HCT116 (cell line): ENCODE data around the gene HRH2. TPM values are rescaled to one million over a fixed set of nuclear protein-coding genes. Genes with fewer than 3 reads are reported as not detected.

Experiments used
- ATAC-seq: fragments of 200-7000 bp; cut with Tn5 transposase; 2 replicates; pipeline ENCODE4 v1.9.1; 2020; ENCODE audit warnings: mild to moderate bottlenecking, moderate library complexity
- BruUV-seq: library from RNA; stranded (reverse); fragments of 400-500 nt; replicated peaks from 2 replicates; lab custom pipeline; 2021; lab: Mats Ljungman, UMichigan
- CTCF ChIA-PET: fragments of 300-600 bp; sonication (Branson Sonifier 250); formaldehyde crosslinking; loops from one replicate; lab custom pipeline; 2021; ENCODE audit warnings: antibody characterized with exemption; lab: Charles Lee
- POLR2A ChIA-PET: fragments of 300-600, 350-600 bp; sonication (Branson Sonifier 250); formaldehyde crosslinking; loops from one replicate; lab custom pipeline; 2021; ENCODE audit warnings: antibody characterized with exemption; lab: Charles Lee
- RAD21 ChIA-PET, 2 experiments: fragments of 300-600 bp; sonication (Branson Sonifier 250); formaldehyde crosslinking; loops; one replicate each; lab custom pipeline; 2023; ENCODE audit warnings: low total read pairs in 2 of 2; ENCODE audit not compliant: uncharacterized antibody in 2 of 2, unreplicated experiment in 2 of 2, low non-redundant PET in 1 of 2; lab: Charles Lee
- DNase-seq: peaks from one replicate; pipeline ENCODE4 v3.0.0-alpha.2; 2010; ENCODE audit warnings: low read depth, low spot score
- H2AFZ ChIP-seq: fragments of 200-600 bp; shearing (Covaris generic), sonication (generic); 2 replicates; pipeline ENCODE4 v1.6.1; 2017; ENCODE audit warnings: low read depth, mixed run types, mixed read lengths, antibody characterized with exemption, low read length; ENCODE audit not compliant: poor library complexity, severe bottlenecking
- H3K27ac ChIP-seq: 2 replicates; pipeline ENCODE4 v1.5.1; 2012; ENCODE audit warnings: low read depth, low read length
- H3K27me3 ChIP-seq: fragments of 200-600 bp; sonication (generic); 2 replicates; pipeline ENCODE4 v1.6.1; 2016; ENCODE audit warnings: mixed run types, low read length, mixed read lengths; ENCODE audit not compliant: insufficient read depth
- H3K36me3 ChIP-seq, 2 experiments: fragments of 200-500 bp in 1 of 2; fragments of 200-600 bp in 1 of 2; sonication (Bioruptor generic) in 1 of 2; sonication (generic) in 1 of 2; 2 replicates each; pipeline versions ENCODE4 v1.5.1 to v1.6.1; 2014 to 2016; ENCODE audit warnings: low read length in 2 of 2, inconsistent platforms in 1 of 2, mixed read lengths in 1 of 2, mixed run types in 1 of 2; ENCODE audit not compliant: insufficient read depth in 2 of 2, control insufficient read depth in 1 of 2
- H3K4me1 ChIP-seq, 2 experiments: fragments of 200-600 bp in 1 of 2; sonication (generic) in 1 of 2; 2 replicates each; pipeline versions ENCODE4 v1.5.1 to v1.6.1; 2012 to 2017; ENCODE audit warnings: low read length in 2 of 2, inconsistent platforms in 1 of 2, mild to moderate bottlenecking in 1 of 2, mixed read lengths in 1 of 2, mixed run types in 1 of 2, moderate library complexity in 1 of 2; ENCODE audit not compliant: insufficient read depth in 2 of 2, control insufficient read depth in 1 of 2
- H3K4me2 ChIP-seq: fragments of 200-600 bp; sonication (generic); 2 replicates; pipeline ENCODE4 v1.6.1; 2017; ENCODE audit warnings: mixed run types, low read length, mixed read lengths
- H3K4me3 ChIP-seq, 2 experiments: fragments of 200-600 bp in 1 of 2; sonication (generic) in 1 of 2; replicated peaks in 1 of 2; 2 replicates each; pipeline ENCODE4 v1.5.1; 2011 to 2016; ENCODE audit warnings: low read length in 2 of 2, control low read depth in 1 of 2, low read depth in 1 of 2, mild to moderate bottlenecking in 1 of 2, mixed read lengths in 1 of 2, mixed run types in 1 of 2
- H3K79me2 ChIP-seq: fragments of 200-600 bp; sonication (generic); 2 replicates; pipeline ENCODE4 v1.6.1; 2017; ENCODE audit warnings: mild to moderate bottlenecking, mixed run types, low read length, moderate library complexity, mixed read lengths; ENCODE audit not compliant: insufficient read depth
- H3K9ac ChIP-seq: fragments of 200-600 bp; sonication (generic); 2 replicates; pipeline ENCODE4 v1.6.1; 2016; ENCODE audit warnings: low read length, mixed read lengths
- H3K9me2 ChIP-seq: fragments of 200-600 bp; sonication (generic), shearing (Covaris generic); 2 replicates; pipeline ENCODE4 v1.6.1; 2017; ENCODE audit warnings: mixed run types, mild to moderate bottlenecking, moderate library complexity; ENCODE audit not compliant: insufficient read depth
- H3K9me3 ChIP-seq, 2 experiments: fragments of 200-500 bp in 1 of 2; fragments of 200-600 bp in 1 of 2; sonication (Bioruptor generic) in 1 of 2; sonication (generic) in 1 of 2; 2 replicates each; pipeline ENCODE4 v1.6.1; 2014 to 2017; ENCODE audit warnings: low read length in 2 of 2, mixed read lengths in 2 of 2, inconsistent platforms in 1 of 2, low read depth in 1 of 2, mild to moderate bottlenecking in 1 of 2, mixed run types in 1 of 2, moderate library complexity in 1 of 2; ENCODE audit not compliant: control insufficient read depth in 1 of 2, insufficient read depth in 1 of 2
- H4K20me1 ChIP-seq: fragments of 200-600 bp; sonication (generic), shearing (Covaris generic); 2 replicates; pipeline ENCODE4 v1.6.1; 2017; ENCODE audit warnings: mixed run types, mild to moderate bottlenecking, moderate library complexity; ENCODE audit not compliant: insufficient read depth
- ATF3 ChIP-seq: IDR thresholded peaks from 2 replicates; pipeline ENCODE4 v1.6.1; 2012
- CBX3 ChIP-seq: IDR thresholded peaks from 2 replicates; pipeline ENCODE4 v1.6.1; 2012; ENCODE audit warnings: low read depth
- EZH2phosphoT487 ChIP-seq: fragments of 200-600 bp; IDR thresholded peaks from 2 replicates; pipeline ENCODE4 v1.6.1; 2018; ENCODE audit warnings: antibody characterized with exemption, borderline replicate concordance
- SIN3A ChIP-seq: IDR thresholded peaks from 2 replicates; pipeline ENCODE4 v1.6.1; 2012; ENCODE audit warnings: low read depth
- SP1 ChIP-seq: IDR thresholded peaks from 2 replicates; pipeline ENCODE4 v1.6.1; 2012; ENCODE audit warnings: low read depth
- ZNF274 ChIP-seq: fragments of 200-500 bp; sonication (Bioruptor generic); IDR thresholded peaks from 2 replicates; pipeline ENCODE4 v1.6.1; 2014; ENCODE audit warnings: mild to moderate bottlenecking, low read depth, low read length, inconsistent platforms
- intact Hi-C: fragments of 100-400 bp; cut with micrococcal nuclease; formaldehyde crosslinking; loops from 2 replicates; pipeline ENCODE4 v1.10.0; 2022
- total RNA-seq: library from RNA; stranded (reverse); gene quantifications from one replicate; pipeline ENCODE4 v1.2.1, GENCODE V29; 2021; ENCODE audit not compliant: unreplicated experiment
- TF ChIP-seq, protein P1 (sequence below), 3 experiments: fragments of 200-600 bp in 1 of 3; sonication (generic) in 1 of 3; IDR thresholded peaks in 2 of 3; conservative IDR thresholded peaks in 1 of 3; 2 replicates each; pipeline ENCODE4 v1.5.1; 2012 to 2017; ENCODE audit warnings: low read depth in 2 of 3, low read length in 2 of 3, antibody characterized with exemption in 1 of 3, borderline replicate concordance in 1 of 3, control low read depth in 1 of 3, mild to moderate bottlenecking in 1 of 3, mixed read lengths in 1 of 3, mixed run types in 1 of 3, moderate library complexity in 1 of 3; ENCODE audit not compliant: insufficient read depth in 1 of 3
- TF ChIP-seq, protein P2 (sequence below): IDR thresholded peaks from 2 replicates; pipeline ENCODE4 v1.6.1; 2011; ENCODE audit warnings: mild to moderate bottlenecking, low read length, moderate library complexity; ENCODE audit not compliant: insufficient replicate concordance; ENCODE audit errors: extremely low read depth

The HRH2 gene
- total RNA-seq, 1 experiment from 2014 or later, result 0.12 TPM

GRCh38 chr5:175688352-175689146, 30.7 kb downstream of the HRH2 start:
- H3K9me2 ChIP-seq, result no peaks in the 10 kb centered on the region
- no peak overlapping the region for H3K4me2 ChIP-seq
- no peaks in the 10 kb centered on the region for H3K9me3 ChIP-seq
- no peak overlapping the region for H2AFZ ChIP-seq
- no TSS peak for BruUV-seq
- ChIA-PET CTCF (no interaction called here), RAD21 (no interaction called here), POLR2A (no interaction called here)
- intact Hi-C loops, result no loop called here
- peaks cover 16% of the 10 kb centered on the region; the same call in 1 of the 2 replicates for H3K27me3 ChIP-seq
- H3K4me3 ChIP-seq, result no peak overlapping the region
- no peak for ATAC-seq
- H4K20me1 ChIP-seq, result no peaks in the 10 kb centered on the region
- H3K4me1 ChIP-seq, result no peaks in the 10 kb centered on the region
- H3K79me2 ChIP-seq, result no peaks in the 10 kb centered on the region
- DNase-seq, result no peak
- H3K9ac ChIP-seq, result no peak overlapping the region
- TF ChIP-seq, protein P1, sequence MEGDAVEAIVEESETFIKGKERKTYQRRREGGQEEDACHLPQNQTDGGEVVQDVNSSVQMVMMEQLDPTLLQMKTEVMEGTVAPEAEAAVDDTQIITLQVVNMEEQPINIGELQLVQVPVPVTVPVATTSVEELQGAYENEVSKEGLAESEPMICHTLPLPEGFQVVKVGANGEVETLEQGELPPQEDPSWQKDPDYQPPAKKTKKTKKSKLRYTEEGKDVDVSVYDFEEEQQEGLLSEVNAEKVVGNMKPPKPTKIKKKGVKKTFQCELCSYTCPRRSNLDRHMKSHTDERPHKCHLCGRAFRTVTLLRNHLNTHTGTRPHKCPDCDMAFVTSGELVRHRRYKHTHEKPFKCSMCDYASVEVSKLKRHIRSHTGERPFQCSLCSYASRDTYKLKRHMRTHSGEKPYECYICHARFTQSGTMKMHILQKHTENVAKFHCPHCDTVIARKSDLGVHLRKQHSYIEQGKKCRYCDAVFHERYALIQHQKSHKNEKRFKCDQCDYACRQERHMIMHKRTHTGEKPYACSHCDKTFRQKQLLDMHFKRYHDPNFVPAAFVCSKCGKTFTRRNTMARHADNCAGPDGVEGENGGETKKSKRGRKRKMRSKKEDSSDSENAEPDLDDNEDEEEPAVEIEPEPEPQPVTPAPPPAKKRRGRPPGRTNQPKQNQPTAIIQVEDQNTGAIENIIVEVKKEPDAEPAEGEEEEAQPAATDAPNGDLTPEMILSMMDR (IDR thresholded peaks at IDR 0.05 in 2 of 3, conservative IDR thresholded peaks at IDR 0.05 in 1 of 3; ENCODE audit: borderline replicate concordance in 1 of 3, insufficient read depth in 1 of 3, low read depth in 2 of 3, low read length in 2 of 3), result no peak
- TF ChIP-seq CBX3, result no peak
- no peak for TF ChIP-seq SP1
- no peak for TF ChIP-seq ZNF274
- no peak for TF ChIP-seq EZH2phosphoT487
- no peak for TF ChIP-seq ATF3
- TF ChIP-seq SIN3A, result no peak
- TF ChIP-seq, protein P2, sequence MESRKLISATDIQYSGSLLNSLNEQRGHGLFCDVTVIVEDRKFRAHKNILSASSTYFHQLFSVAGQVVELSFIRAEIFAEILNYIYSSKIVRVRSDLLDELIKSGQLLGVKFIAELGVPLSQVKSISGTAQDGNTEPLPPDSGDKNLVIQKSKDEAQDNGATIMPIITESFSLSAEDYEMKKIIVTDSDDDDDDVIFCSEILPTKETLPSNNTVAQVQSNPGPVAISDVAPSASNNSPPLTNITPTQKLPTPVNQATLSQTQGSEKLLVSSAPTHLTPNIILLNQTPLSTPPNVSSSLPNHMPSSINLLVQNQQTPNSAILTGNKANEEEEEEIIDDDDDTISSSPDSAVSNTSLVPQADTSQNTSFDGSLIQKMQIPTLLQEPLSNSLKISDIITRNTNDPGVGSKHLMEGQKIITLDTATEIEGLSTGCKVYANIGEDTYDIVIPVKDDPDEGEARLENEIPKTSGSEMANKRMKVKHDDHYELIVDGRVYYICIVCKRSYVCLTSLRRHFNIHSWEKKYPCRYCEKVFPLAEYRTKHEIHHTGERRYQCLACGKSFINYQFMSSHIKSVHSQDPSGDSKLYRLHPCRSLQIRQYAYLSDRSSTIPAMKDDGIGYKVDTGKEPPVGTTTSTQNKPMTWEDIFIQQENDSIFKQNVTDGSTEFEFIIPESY, result no peak
- no peaks in the 10 kb centered on the region for H3K36me3 ChIP-seq
- H3K27ac ChIP-seq, result no peak overlapping the region
